Muscle of arm (tissue), 12 donors: ENCODE measurements around the gene LYRM4. TPM values are rescaled to one million over a fixed set of nuclear protein-coding genes. Genes with fewer than 3 reads are reported as not detected.
A peak's percentile ranks its signal among the peaks of the same experiment; 100 is the strongest.

Source experiments
- DNase-seq: peaks from one replicate; pipeline ENCODE4 v3.0.0-alpha.2; 2013
- polyA plus RNA-seq, 12 donors: library from polyadenylated mRNA; unstranded; fragments of 120-200 nt; gene quantifications; one replicate each; pipeline ENCODE4 v1.2.1, GENCODE V29; 2013; ENCODE audit not compliant: insufficient read length in 12 of 12

LYRM4 gene
- polyA plus RNA-seq, 12 donors: 18.5 to 36.3 (median 25.8) TPM; not detected in 1

DNA sequence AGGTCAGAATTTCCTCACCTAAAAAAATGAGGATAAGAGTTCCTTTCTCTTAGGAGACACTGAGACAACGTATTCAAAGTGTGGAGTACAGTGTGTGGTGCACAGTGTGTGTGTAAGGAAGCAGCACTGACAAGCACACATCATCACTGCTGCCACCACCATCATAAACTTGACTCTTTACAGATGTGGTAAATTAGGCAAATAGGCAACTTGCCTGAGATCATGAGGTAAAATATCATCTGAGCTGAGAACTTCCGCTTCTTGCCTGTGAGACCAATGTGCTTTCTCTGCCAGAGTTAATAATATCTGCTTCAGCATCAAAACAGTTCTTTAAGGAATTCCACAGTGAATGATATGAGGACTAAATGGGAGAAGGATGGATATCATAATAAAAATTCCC is 52.7 kb downstream of the LYRM4 start:
- peak; percentile 64 for DNase-seq

DNA sequence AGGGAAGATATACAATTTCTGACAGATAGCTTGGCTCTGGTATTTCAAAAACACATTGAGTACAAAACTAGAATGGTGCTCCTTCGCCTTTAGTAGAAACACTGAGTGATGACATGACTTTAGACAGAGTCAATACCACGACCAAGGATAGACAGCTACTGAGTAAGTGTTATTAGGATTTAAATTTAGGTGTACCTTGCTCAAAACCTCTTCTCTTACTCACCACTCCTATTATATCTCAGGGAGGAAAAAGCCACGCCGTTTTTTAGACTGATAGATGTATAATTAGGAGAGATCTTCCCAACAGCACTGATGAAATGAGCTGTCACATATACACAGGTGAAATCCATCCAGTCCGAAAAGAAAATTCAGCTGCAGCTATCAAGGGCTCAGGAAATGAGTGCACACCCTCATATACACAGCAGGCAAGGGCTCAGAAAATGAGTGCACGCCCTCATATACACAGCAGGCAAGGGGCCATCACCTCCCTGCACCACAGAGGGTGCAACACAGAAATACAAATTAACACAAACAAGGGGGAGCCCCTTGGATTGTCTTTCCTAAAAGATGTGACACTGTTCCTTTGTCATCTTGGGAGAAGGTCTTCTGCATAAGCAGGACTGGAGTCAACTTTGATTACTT is 53.7 kb downstream of the LYRM4 start:
- DNase-seq: no peak

DNA sequence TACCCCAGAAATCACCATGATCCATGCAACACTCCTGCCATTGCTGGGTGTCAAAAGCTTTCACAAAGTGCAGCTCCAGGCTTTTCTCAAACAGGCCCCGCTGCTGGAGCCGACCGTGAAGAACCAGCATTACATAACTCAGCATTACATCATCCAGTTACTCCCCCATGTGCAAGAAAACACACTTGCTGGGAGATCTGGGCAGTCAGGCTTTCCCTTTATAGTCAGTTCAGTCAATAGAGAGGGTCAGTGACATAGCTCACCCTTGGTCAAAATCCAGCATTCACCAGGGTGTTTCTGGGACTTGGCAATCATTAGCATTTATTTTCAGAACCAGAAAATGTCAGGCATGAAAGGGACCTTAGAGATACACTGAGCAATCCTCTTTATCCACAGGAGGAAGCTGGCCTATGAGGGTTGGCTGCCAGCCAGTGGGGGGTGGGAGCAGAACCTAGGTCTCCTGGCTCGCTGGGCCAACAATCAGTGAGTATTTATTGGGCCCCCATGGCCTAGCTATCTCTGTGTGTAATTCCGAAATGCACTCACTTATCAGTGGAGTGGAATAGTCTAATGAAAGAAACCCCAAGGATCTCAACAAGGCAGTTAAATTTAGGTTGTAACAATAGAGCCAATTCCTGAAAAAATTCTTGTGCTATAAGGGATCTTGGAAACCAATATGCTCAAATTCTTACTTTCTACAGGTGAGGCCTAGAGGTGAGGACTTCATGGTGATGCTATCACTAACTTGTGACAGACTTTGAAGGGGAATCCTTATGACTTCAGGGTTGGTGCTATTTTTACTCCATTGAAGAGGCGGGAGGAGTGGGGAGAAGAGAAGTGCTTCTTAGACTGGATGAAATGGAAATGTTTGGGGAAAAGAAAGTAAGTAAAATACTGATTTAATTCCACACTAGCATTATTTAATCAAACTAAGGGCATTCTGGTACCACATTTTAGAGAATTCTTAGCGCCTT is 54.6 kb downstream of the LYRM4 start:
- DNase-seq: peak; percentile 73

DNA sequence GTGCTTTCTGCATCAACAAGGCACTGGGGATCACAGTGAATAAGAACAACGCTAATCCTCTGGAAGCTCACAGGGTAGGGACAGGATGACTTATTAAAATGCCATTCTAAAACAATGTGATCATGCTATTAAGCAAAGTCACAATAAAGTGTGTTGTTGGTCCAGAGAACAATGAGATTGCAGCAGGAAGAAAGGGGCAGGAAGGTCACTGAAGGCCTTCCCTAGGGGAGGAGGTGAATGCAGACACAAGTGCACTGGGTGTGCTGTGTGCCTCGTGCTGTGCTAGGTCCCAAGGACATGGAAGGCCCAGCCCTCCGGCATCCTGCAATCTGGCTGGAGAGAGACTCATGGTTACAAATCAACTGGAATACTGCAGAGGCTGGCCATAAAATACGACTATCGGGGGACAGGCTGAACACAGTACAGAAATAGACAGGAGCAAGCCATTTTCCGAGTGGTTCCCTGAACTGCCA is 55.7 kb downstream of the LYRM4 start:
- no peak for DNase-seq

DNA sequence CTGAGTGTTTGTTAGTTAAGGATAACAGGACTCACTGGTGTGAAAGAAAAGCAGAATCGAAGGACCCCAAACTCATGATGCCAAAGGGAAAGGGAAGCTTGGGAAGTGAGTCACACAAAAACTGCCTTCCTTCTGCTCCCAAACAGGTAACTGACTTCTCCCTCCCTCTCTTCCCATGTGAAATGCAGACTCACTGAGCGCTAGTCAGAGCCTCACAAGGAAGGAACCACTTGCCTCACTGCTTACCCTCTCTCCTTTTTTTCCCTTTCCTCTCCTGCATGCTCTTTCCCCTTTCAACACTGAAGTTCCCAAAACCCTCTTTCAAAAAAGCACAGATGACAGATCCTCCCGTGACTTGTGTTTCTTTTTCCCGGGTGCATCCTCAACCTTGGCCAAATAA is 56.4 kb downstream of the LYRM4 start:
- DNase-seq: no peak

DNA sequence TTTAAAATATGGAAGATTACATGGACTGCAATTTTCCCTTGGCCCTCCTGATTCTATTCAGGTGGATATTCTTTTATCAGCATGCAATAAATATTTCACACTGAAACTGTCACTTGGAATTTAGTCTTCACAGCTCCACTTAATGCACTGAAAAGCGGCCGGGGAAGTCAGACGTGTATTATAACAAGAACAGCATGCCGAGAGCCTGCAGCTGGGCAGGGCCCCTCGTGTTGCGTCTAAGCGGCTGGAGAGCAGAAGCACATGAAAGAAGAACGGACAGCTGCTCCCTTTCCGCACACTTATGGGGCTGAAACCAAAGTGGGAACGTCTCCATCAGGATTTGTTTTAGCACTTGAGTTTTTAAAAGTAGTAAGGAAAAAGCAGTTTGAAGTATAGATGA is 57.2 kb downstream of the LYRM4 start:
- peak; percentile 70 for DNase-seq

DNA sequence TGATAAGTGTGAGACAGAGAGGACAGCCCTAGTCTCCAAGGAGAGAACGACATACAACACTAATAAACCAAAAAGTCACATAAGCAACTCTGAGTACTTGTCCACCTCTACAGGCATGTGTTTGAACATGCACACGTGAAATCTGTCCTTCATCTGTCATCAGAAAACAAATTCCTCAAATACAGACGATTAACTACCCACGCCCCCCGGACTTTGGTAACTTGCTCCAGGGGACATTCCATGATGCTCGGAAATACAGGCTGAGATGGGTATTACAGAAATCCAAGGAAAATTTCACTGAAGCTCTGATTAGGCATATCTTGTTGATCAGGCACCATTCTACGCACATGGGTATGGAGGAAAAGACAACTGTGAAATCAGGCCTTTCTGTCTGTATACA is 57.8 kb downstream of the LYRM4 start:
- DNase-seq: no peak

DNA sequence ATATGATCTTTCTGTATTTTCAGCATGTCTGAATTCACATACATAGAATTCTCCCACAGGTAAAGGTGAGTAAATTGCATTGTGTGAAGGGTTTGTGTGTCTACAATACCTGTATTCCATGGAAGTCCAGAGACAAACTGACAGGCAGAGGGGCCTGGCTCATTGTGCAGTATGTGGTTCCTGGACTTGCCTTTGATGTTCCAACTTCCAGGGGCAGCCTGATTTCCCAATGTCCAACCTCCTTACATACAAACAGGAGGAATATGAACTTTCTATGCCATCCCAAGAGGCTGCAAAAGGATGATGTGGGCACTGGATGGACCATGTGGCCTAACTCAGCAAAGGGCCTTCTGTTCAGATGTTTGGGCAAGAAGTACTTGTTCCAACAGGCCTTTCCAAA is 58.5 kb downstream of the LYRM4 start:
- DNase-seq: no peak

DNA sequence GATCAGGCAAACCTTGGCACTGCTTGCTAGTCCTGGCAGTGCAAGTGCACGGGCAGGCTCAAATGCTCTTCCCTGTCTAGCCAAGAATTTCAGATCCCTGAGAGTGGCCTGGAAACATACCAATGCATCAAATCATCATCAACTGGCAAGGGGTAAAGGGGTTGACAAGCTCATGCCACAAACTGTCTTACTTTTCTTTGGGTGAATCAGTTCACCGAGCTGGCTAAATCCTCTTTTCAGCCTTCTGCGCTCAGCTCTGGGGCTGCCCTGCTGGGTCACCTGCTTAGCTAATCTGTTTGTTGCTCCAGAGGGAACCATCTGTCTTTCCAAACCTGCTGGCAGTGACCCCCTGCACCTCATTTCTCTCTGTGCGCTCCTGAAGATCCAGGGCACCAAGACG is 59.5 kb downstream of the LYRM4 start:
- DNase-seq: no peak

DNA sequence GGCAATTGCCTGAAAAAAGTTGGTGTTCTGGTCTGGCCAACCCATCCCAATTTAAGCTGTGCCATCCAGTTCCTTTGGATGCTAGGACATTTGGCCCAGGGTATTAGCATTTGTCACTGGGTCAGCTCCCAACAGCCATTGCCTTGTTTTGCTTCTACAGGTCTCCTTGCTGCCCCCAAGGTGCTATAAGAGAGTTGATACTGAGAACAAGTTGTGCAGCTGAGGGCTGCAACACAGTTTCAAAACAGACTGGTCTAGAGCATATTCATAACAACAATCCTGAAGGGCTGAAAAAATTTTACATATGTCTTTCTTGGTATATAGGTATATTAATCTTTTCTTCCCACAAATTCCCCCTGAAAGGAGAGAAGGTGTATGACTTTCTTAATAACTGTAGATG is 61.0 kb downstream of the LYRM4 start:
- no peak for DNase-seq

DNA sequence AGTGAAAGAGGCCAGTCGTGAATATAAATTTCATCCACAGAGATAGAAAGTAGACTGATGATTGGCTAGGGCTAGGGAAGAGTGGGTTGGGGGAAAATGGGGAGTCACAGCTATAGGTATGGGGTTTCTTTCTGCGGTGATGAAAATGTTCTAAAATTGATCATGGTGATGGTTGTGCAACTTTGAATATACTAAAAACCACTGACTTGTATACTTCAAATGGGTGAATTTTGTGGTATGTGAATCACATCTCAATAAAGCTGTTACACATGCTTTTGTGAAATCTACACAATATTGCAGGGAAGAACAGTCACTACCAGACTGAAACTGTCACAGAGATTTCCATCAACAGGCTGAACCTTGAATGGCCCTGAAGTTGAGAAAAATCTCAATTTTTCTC is 61.5 kb downstream of the LYRM4 start:
- no peak for DNase-seq

DNA sequence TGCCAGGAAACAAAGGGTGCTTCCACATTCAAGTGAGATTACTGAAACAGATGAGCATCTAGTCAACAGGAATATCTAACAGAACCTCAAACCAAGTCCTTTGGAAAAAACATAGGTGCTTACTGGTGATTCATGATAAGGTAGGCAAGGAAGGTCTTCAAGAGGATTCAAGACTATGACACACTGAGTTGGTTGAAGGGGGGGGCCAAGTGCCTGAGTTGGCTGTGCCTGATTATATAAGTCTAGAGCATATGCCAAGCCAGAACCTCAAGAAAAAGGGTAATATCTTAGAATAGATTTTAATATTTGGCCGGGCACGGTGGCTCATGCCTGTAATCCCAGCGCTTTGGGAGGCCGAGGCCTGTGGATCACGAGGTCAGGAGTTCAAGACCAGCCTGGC is 63.7 kb downstream of the LYRM4 start:
- no peak for DNase-seq

DNA sequence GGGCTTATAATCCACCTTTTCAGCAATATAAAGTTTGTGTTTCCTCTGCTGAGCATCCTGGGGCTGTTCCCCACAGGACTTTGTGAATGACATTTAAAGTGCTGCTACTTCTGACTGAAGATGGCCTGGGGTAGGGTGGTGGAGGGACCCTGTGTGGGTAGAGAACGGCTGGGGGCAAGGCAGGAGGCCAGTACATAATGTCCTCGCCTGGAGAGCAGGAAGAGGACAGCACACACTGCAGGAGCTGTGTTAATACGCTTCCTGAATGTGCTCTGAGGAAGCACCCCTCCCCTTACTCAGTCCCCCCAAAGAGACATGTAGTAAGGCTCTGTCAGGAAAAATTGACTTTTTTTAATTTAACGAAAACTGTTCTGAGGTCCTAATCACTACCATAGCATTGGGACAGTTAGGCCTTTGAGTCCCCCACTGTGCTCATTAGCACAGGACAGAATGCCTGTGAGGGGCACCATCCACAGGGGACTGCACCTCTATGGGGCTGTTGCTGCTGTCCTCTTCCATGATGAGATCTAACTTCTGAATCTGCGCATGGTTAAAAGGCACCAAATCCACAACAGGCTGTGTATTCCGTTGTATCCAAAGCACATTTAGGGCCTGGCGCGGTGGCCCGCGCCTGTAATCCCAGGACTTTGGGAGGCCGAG is 68.5 kb downstream of the LYRM4 start:
- no peak for DNase-seq

DNA sequence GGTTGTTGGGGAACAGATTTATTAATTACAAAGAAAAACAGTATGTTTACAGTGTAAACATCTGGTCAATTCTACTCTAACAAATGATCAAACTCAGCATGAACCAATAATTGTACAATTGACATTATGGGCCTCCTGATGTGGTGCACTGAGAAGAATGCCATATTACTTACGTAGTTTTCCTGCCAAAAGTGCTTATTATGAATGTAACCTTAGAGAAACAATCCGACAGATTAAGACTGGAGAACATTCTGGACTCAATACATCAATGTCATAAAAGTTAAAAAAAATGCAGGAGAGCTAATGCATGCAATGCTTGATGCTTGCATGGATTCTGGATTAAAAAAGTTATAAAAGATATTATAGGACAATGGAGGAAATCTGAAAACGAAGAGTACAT is 69.0 kb downstream of the LYRM4 start:
- no peak for DNase-seq

DNA sequence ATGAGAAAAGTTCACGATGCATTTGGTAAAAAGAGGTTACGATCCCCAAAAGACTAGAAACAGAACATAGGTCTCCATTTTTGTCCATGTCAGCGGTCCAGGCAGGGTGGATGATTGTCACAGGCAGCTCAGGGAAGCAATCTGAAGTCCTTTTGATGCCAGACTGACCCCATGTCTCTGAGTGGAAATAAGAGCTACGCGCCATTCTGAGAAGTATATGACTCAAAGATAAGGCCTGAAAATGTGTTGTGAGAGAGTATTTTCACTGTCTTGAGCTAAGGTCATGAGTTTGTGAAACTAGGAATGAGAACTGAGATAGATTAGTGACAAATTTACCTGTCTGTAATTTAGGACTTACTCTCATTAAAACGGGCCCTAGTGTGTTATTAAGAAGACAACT is 69.5 kb downstream of the LYRM4 start:
- DNase-seq: no peak

DNA sequence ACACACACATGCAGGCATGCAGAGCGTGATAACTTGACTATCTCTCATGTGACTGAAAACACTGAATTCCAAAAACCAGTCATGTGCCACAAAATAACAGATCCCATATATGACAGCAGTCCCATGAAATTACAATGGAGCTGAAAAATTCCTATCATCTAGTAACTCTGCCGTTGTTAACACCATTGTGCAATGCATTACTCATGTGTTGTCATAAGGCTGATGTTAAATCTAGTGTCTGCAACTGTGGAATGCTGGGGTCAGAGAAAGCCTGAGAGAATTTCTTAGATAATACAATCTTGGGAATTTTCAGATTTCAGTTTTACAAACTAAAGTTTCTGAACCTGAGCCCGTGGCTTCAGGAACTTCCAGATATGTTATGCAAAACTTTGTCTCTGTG is 70.2 kb downstream of the LYRM4 start:
- no peak for DNase-seq

DNA sequence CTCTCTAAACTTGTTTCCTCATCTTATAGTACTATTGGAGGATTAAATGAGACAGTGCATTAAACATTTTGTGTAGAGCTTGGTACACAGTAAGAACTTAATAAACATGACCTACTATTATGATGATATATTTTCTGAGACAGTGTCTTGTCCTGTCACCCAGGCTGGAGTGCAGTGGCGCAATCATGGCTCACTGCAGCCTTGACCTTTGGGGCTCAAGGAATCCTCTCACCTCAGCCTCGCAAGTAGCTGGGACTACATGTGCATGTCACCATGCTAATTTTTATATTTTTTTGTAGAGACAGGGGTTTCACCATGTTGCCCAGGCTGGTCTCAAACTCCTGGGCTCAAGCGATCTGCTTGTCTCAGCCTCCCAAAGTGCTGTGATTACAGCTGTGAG is 72.1 kb downstream of the LYRM4 start:
- DNase-seq: no peak

DNA sequence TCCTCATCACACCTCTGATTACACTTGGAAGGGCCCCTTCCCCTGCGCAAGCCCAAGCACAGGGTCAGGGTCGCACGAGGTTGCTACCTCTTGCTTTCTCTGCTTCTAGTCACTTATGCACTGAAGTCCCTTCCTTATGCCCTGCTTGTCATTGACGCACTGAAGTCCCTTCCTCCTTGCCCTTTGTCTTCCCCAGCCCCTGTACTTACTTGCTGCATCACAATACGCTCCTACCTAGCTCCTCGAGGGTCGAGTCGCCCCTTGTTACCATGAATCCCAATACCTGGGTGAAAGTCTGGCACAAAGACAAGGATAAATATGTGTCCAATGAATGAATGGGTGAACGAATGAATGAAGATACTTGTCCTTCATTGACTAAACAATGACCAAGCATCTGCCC is 75.9 kb downstream of the LYRM4 start:
- no peak for DNase-seq

DNA sequence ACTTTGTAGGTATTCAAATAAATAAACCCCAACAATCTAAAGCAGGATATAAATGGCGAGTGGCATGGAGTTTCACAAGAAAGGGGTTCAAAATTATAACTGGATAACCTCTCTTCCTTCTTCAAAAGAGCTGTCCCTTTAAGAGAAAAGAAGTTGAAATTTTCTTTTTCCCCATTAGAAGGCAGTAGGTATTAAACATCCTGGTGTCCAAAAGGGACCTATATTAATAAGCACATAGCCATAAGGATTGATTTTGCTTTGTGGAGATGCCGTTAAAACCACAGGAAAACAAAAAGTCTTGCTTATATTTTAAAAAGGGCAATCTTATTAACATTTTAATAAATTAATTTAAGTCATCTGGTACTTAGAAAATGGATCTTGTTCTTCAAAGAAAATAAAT is 76.5 kb downstream of the LYRM4 start:
- no peak for DNase-seq

DNA sequence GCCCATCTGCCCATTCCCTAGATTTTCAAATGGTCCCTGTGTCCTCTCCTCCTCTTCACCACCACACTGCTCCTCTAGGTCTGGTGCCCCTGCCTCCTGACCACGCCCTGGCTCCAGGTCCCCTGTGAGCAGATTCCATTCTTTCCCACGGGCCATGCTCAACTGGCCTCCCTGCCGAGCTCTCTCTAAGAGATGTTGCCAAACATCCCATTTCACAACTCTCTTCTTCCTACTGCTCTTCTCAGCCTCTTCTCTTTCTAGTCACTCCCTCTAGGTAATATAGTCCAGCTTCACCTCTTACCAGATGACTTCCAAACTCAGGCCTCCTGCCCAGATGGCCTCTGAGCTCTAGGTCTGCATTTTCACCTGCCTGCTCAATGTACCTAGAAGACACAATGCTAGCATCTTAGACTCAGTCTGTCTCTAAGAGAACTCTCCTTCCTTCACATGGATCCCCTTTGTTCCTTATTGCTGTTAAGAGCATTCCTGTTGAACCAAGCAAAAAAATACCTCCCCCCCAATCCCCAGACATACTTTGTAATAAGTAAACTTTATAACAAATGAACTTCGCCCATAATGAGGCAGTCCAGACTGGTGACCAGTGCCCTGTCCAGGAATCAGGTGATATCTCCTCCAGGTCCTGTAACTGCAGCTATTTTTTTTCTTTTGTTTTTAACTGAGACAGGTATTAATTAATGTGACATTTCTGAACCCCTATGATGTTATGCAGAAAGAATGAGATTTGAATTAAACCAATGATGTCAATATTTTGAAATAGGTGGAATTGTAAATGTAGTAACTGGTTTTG is 79.0 kb downstream of the LYRM4 start:
- no peak for DNase-seq

DNA sequence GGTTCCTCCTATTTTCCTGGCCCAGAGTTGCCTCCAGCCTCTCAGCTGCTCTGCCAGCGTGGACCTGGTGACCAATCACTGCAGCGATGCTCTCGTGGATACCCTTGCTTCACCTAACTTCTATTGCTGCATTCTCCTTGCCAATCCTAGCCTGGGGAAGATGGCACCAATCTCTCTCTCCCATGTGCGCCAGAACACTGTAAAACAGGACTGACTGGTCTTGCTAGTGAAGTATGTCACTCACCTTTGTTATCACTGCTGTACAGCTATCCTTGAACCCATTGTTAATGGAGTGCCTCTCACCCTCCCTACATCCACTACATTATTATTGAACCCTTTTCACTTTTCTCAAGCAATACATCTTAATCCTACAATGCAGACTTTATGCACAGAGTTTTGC is 80.1 kb downstream of the LYRM4 start:
- DNase-seq: no peak

DNA sequence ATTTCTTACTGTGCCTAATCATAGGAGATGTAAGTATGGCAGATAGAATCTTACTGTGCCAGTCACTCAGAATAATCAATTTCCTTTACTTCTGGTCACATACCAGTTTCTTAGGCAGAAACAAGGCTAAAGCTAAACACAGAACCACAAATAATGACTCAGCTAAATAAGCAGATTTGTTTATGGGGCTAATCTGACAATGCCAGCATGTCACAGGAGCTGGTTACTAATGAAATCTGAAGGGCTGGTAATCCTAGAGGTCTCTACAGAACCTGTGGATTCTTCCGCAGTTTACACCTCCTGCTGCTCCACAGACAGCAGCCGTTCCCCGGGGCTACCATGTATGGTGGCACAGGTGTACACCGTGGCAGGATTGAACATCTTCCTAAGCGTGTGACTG is 80.8 kb downstream of the LYRM4 start:
- DNase-seq: no peak
